Measurements from ENCODE around the gene DNASE1L1.
A peak's percentile ranks its signal among the peaks of the same experiment; 100 is the strongest.

DNASE1L1 gene

DNA sequence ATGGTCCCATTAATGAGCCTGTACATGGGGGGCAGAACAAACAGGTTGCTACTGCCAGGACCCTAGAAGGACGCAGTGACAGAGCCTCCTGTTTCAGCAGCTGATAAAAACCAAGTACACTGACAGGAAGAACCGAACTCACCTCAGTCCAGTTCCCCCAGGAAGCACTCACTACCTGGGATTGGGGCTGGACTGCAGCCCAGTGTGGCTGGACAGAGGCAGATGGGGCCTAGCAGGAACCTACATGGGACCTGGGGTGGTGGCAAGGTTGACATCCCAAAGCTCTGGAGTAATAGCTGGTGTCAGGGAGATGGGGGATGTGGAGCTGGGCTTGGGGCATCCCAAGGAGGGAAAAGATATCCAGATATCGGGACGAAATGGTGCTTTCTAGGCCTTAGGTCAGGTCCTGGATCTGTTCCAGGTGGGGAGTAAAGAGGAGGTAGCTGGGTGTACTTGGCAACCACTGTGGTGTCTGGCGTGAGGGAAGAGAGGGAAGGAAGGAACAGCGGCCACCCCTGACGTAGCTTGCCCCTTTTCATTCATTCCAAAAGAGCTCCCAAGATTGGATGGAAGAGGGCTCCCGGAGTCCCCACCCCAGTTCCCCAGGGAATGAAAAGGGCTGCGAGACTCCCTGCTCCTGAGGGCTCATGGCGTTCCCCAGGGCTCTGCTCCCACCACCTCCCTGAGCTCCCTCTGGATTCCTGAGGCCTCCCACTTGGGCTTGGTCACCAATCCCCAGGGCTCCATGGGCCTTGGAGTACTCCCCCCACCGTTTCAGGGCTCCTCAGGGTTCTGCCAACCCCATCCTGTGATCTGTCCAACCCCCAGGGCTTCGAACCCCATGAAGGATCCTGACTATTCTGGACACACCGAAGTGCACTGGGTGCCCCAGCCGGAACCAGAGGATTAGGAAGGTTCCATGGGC, 25.4 kb downstream of the DNASE1L1 start:
- no peak for DNase-seq (ENCODE audit: low read depth in 2 of 2)

DNA sequence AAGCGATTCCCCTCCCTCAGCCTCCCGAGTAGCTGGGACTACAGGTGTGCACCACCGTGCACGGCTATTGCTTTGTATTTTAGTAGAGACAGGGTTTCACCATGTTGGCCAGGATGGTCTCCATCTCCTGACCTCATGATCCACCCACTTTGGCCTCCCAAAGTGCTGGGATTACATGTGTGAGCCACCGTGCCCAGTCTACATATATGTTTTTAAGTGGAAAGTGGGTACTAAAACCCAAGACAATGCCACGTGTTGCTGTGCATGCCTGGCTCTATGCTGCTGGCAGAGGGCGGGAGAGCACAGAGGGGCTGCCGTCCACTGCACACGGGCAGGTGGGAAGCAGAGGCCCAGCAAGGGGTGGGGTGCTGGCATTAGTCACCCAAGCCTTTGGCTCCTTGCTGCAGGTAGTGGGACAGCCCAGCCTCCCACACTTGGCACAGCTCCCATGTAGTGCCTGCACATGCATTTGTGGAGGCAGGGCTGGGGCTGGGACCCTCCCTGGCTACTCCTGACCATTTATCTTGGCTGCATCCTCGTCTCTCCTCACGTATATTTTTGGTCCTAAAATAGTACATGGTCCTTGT, 26.5 kb downstream of the DNASE1L1 start:
- no peak for DNase-seq (ENCODE audit: low read depth in 2 of 2)

DNA sequence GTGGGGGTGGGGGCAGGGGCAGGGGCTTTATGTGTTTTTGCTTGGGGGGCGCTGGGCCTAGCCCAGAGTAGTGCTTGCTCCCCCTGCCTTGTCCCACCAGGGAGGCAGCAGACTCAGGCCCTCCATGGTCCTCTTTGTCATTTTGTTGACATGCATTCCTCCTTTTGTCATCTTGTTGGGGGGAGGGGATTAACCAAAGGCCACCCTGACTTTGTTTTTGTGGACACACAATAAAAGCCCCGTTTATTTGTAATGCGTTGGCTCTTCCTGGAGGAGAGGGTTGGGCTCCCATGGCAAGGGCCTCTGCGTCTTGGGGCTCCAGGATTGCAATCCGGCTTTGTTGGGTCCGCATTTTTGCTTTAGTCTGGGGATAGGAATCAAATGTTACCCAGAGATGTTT, 27.8 kb downstream of the DNASE1L1 start:
- no peak for DNase-seq (ENCODE audit: low read depth in 2 of 2)

DNA sequence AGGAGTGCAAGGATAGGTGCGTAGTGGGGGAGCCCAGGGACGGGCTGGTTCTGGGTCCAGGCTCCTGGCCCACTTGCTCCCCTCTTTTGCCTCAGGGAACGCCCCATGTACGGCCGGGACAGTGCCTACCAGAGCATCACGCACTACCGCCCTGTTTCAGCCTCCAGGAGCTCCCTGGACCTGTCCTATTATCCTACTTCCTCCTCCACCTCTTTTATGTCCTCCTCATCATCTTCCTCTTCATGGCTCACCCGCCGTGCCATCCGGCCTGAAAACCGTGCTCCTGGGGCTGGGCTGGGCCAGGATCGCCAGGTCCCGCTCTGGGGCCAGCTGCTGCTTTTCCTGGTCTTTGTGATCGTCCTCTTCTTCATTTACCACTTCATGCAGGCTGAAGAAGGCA, 28.3 kb downstream of the DNASE1L1 start:
- DNase-seq (ENCODE audit: low read depth in 2 of 2): no peak

DNA sequence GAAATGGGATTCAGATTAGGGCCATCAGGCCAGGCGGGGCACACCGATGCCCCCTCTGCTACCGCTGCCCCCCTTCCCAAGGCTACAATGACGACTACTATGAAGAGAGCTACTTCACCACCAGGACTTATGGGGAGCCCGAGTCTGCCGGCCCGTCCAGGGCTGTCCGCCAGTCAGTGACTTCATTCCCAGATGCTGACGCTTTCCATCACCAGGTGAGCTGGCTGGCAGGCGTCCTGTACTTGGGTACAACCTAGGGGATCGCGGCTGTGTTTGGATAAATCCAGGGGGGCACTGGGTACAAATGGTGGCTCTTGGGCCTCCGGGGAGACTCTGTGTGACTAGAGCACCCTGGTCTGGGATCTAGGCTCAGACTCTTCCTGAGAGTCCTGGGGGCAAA, 28.9 kb downstream of the DNASE1L1 start:
- DNase-seq (ENCODE audit: low read depth in 2 of 2): no peak

DNA sequence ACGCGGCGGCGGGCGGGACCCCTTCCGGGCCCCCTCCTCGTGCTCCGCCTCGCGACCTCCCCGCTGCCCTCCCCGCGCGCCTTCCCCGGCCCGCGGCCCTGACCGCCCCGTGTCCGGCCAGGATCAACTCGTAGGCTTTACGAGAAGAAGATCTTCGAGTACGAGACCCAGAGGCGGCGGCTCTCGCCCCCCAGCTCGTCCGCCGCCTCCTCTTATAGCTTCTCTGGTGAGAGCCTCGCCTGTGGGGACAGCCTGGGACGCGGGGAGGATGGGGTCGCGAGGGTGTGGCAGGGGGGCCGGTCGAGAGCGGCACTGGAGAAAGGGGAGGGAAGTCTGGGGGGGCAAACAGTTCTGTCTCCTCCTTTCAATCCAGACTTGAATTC, 29.5 kb downstream of the DNASE1L1 start:
- no peak for DNase-seq (ENCODE audit: low read depth in 2 of 2)

DNA sequence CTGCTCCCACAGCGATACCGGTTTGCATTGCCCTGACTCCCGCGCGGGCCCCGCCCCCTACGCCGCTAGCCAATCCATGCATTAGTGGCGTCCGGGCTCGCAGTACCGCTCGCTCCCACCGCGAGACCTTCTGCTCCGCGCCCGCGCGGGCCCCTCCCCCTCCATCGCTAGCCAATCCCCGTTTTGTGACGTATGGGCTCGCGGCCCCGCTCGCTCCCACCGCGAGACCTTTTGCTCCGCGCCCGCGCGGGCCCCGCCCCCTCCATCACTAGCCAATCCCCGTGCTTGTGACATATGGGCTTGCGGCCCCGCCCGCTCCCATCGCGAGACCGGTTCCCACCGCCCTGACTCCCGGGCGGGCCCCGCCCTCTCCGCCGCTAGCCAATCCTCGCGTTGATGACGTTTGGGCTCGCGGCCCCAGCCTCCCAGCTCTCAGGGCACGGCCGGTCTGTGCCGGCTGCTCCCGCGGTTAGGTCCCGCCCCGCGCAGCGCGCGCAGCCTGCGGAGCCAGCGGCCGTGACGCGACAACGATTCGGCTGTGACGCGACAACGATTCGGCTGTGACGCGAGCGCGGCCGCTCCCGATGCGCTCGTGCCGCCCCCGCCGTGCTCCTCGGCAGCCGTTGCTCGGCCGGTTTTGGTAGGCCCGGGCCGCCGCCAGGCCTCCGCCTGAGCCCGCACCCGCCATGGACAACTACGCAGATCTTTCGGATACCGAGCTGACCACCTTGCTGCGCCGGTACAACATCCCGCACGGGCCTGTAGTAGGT, 30.1 kb downstream of the DNASE1L1 start, which contains the start of gene EMD:
Gene EMD, plus strand, starts transcription at position 497 of the 770 bp plus-strand sequence. Its CDS starts 190 bp downstream, at position 687.
- DNase-seq (ENCODE audit: low read depth in 2 of 2): peak; percentile 93 to 94

DNA sequence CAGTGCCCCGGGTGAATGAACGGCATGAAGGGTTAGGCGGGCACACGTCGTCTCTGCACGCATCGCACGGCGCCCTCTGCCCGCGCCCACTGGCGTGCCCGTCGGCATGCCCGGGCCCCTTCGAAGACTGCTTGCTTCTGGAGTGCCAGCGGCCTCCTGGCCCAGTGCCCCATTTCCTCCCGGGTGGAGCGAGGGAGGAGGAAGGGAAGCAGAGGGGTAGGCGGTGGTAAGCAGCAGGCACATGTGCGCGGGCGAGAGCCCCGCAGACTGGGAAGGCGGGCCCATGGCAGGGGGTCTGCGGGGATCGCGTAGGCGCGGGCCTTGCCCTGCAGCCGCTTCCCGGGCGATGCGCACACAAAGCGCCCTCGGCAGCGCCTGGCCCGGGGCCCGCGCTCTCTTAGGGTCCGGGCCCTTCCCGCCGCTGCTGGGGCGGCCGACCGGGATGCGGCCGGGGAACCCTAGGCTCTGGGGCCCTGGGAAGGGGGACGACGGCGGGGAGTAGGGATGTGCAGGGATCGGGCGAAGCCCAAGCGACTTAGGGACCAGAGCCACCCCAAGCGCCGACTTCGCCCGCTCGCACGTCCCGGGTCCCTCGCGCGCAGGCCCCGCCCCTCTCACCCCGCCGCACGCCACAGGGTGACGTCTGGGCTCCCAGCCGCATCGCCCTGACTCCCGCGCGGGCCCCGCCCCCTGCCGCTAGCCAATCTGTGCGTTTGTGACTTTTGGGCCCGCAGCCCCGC, 30.8 kb downstream of the DNASE1L1 start:
- DNase-seq (ENCODE audit: low read depth in 2 of 2): no peak

DNA sequence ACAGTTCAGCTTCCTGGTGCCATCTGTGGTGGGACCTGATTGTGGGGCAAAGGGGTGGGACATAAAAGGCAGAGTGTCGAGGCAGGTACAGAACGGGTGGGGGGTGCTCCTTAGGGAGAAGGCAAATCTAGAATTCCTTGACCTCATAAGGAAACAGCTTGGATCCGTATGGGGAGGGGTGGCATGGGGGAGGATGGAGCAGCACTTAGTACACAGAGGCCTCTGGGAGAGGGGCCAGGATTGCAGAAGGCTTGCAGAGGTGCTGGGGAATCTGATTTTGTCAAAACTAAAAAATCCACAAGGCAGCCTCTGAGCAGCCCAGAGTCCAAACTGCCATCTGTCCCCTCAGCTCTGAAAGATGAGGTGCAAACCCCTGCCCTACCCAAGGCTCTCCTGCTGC, 32.3 kb downstream of the DNASE1L1 start:
- no peak for DNase-seq (ENCODE audit: low read depth in 2 of 2)

DNA sequence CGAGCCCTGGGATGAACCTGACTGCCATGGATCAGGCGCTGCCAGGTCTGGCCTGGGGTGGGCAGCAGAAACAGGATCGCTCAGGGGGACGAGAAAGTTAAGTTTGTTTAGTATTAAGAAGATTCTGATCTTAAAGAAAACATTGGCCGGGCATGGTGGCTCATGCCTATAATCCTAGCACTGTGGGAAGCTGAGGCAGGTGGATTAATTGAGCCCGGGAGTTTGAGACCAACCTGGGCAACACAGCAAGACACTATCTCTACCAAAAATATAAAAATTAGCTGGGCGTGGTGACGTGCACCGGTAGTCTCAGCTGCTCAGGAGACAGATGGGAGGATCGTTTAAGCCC, 33.9 kb downstream of the DNASE1L1 start:
- DNase-seq (ENCODE audit: low read depth in 2 of 2): no peak

DNA sequence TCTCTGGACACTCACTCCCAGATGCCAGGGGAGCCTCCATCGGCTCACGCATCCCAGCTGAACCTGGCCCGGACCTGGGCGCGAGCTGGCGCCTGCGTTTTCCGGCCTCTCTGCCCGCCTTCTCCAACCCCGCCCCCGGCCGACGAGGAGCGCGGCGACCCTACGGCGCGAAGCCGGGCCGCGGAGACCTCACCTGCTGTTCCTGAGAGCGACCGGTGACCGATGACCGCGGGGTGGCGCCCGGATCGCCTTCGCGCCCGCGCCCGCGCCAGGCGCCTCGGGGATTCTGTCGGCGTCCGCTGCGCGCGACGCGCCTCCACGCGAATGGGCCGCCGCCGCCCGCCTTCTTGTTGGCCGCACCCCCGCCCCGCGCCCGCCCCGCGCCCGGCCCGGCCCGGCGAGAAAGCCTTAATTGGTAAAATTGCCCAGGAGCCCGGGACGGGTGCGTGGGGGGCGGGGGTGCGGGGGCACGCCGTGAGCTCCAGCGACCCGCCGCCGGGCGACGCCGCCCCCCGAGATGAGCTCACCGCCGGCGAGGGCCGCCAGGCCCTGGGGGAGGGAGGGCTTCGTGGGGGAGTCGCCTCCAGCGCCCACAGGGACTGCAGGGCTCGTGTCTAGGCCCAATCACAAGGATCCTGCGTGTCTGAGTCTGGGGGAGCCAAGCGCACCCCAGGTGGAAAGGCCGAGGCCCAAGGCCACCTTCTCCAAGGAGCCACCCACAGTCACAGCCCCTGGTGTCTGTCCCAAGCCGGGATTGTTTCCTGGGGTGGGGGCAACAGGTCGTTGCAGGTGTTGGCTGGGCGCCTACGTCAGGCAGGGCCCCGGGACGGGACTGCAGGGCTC, 34.5 kb downstream of the DNASE1L1 start, which contains the start of gene FLNA:
Gene FLNA, minus strand, starts transcription at position 322 of the 843 bp plus-strand sequence. CDS start 3,389 bp downstream, outside the sequence.
- no peak for DNase-seq (ENCODE audit: low read depth in 2 of 2)

DNA sequence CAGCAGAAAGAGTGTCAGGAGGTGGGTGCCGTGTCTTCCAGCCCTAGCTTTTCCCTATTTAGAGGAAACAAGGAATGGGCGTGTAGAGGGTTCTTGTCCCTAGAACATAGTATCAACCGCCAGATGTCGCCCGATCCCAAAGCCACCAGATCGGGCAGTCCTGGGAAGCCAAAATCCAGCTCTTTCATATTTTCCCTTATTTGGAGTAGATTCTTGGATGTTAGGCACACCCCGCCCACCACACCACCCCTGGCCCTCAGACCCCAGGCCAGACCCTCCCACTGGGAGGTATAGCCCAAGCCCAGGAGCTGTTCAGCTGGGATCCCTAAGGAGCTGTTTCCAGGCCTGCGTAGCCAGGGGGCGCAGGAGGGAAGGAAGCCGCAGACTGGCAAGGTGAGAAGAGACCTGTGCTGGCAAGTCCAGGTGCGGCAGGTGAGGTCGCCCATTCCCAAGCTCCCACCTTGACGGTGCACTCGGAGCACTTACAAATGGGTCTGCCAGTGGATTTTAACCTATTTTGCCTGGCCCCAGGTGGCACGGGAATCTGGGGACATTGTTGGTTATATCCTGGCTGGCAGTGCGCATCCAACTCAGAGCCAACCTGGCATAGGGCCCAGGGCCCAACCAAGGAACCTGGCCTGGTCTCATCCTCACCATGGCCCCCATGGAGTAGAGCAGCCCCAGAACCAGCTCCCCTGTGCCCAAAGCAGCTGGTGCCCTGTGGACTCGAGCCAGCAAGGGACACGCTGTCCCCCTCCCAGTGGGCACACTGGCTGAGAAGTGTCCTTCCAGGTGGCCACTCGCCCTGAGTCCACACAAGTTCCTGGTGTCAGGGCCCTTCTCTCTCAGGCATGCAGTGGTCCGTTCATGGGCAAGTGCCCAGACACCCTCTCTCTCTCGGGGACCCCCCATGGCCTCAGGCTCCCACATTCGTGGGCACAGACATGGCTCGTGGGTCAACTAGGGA, 35.4 kb downstream of the DNASE1L1 start:
- no peak for DNase-seq (ENCODE audit: low read depth in 2 of 2)

DNA sequence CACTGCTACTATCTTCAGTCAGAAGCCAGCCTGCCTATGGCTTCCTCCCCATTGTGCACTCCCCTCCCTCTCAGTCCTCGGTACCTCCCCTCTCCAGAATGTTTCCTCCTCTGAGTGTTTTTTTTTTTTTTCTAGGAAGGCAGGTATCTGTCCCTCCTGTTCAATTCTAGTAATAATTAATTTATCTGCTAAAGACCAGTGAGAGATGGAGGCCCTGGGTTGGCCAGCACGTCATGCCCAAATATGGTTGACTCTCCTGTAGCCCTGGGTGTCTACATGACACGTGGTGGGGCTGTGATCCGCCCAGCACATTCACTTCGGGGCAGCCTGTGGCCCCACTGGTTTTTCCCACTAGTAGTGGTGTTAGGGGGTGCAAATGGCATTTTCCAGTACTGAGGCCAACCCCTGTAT, 36.4 kb downstream of the DNASE1L1 start:
- DNase-seq (ENCODE audit: low read depth in 2 of 2): no peak

DNA sequence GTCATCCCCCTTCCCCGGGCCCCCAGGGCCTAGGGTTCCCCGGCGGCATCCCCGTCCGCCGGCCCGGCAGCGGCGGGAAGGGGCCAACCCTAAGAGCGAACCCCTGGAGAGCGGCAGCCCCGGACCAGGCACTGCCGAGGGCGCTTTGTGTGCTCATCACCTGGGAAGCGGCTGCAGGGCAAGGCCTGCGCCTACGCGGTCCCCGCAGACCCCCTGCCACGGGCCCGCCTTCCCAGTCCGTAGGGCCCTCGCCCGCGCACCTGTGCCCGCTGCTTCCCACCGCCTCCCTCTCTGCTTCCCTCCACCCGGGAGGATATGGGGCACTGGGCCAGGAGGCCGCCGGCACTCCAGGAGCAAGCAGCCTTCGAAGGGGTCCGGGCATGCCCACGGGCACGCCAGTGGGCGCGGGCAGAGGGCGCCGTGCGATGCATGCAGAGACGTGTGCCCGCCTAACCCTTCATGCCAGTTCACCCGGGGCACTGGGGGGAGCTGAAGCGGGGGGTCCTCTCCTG, 37.2 kb downstream of the DNASE1L1 start:
- no peak for DNase-seq (ENCODE audit: low read depth in 2 of 2)

DNA sequence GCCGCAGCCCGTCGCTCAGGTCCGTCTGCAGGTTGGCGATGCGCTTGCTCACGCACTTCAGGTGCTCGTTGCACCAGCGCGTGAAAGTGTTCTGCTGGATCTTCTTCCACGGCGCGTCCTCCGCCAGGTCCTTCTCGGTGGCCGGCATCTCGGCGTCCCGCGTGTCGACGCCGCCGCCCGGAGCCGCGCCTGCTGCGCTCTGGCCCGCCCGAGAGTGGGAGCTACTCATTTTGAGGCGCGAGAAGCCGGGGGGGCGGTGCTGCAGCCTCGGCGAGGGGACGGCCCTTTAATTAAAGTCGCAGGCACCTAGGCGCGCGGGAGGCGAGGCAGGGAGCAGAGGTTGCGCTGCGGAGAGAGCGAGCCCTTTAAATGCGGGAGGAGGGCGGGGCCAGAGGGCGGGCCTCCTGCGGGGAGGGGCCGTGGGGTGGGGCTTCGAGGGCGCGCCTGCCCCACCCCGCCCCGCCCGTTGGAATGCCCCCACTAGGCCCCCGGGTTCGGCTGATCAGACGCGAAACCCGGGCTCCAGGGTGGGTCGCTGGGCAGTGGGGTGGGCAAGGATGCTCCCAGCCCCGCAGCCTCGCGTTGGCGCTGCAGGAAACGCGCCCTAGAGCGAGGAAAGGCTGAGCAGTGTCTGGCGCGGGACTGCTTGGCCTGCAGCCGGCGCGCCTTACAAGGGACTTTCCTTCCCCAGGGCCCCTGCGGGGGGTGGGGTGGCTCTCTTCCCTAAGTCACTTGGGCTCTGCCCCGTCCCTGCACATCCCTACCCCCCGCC, 37.9 kb downstream of the DNASE1L1 start:
- DNase-seq (ENCODE audit: low read depth in 2 of 2): peak; percentile 84 to 88

DNA sequence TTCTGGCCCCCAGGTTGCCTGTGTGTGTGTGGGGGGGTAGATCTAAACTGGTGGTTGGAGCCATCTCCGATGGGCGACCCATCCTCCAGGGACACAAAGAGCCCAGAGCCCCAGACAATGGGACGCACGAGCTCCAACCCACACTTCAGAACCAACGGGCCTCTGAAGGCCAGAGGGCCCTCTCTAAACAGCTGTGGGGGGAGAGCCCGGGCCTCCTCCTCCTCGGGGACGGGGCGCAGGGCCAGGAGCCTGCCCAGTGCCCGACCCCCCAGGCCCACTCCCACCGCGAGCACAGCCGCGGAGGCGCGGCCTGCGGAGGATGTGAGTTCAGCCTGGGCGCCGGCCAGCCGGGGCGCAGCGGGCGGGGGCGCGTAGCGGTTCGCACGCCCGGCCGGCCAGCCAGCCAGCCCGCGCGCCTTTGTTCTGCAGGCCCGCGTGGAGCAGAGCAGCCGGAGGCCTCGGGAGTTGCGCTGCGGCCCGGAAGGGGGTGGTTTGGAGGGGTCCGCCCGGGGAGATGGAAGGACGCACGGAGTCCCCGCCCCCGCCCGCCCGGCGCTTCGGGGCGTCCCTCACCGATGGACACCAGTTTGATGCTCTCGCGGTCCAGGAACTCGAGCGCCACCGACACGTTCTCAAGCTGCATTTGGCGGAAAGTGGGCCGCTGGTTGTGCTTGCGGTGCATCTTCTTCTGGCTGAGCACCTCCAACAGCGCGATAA, 38.6 kb downstream of the DNASE1L1 start:
- DNase-seq (ENCODE audit: low read depth in 2 of 2): no peak

DNA sequence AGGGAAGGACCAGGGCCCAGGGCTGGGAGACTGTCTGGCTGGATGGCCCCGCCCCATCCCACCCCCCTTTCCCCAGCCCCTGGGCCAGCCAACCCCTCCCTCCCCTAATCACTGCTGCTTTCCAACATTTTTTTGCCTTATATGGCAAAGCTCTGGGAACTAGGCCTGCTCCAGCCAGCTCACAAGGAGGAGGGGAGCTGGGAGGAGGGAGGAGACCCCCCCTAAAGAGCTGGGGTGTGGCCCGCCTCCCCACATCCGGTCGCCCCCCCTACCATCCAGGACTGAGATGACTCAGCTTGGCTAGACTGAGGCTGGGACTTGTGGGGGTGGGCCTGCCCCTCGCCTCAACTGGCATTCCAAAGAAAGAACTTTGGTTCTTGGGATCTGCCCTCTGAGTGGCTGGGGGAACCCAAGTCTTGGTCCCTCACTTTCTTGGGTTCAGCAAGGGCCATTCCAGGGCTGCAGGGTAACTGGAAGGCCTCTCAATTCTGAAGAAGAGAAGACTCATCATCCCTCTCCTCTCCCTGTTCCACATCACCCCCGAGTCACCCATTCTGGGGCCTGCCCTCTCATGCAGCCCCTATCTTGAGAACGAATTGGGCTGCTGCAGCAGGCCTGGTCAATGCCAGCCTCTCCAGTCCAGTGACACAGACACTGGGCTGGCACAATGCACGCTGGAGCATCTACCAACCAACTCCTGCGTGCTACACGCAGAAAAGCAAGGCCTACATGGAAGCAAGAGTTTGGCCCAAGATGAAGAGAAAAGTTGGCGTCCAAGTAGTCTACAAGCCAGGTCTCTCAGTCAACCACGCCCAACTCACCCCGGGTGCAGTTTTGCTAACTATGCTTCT, 39.4 kb downstream of the DNASE1L1 start:
- peak in 1 of 2 donors; percentile 55 for DNase-seq (ENCODE audit: low read depth in 2 of 2)
